Psoas muscle (tissue), 8 donors: Measurements from ENCODE around the gene KIRREL3. TPM values are rescaled to one million over a fixed set of nuclear protein-coding genes. Genes with fewer than 3 reads are reported as not detected.

ENCODE experiments used
- ATAC-seq, 4 donors: fragments of 200-7000 bp; cut with Tn5 transposase; one replicate each; pipeline ENCODE4 v1.9.1; 2020; ENCODE audit warnings: moderate library complexity in 3 of 4, mild to moderate bottlenecking in 2 of 4
- DNase-seq, 2 donors: peaks; one replicate each; pipeline ENCODE4 v3.0.0-alpha.2; 2020
- H3K27ac ChIP-seq: fragments of 200-600 bp; one replicate; pipeline ENCODE4 v1.8.0; 2022
- H3K27me3 ChIP-seq, 3 donors: fragments of 200-600 bp in 1 of 3; one replicate each; pipeline versions ENCODE4 v1.6.1 to v1.8.0; 2013 to 2022; ENCODE audit warnings: low read length in 2 of 3, mild to moderate bottlenecking in 2 of 3, moderate library complexity in 1 of 3; ENCODE audit not compliant: insufficient read depth in 3 of 3
- H3K36me3 ChIP-seq, 2 donors: fragments of 200-600 bp in 1 of 2; one replicate each; pipeline versions ENCODE4 v1.6.1 to v1.8.0; 2013 to 2022; ENCODE audit warnings: low read depth in 1 of 2, mild to moderate bottlenecking in 1 of 2, moderate library complexity in 1 of 2; ENCODE audit not compliant: insufficient read depth in 1 of 2
- H3K4me1 ChIP-seq: fragments of 200-600 bp; one replicate; pipeline ENCODE4 v1.8.0; 2022
- H3K4me3 ChIP-seq: fragments of 200-600 bp; one replicate; pipeline ENCODE4 v1.8.0; 2022; ENCODE audit warnings: mild to moderate bottlenecking
- H3K9me3 ChIP-seq: fragments of 200-600 bp; one replicate; pipeline ENCODE4 v1.8.0; 2022
- CTCF ChIP-seq: fragments of 200-600 bp; IDR thresholded peaks from one replicate; pipeline ENCODE4 v1.8.0; 2022; ENCODE audit warnings: antibody characterized with exemption
- WGBS, 3 donors: extraction: QIAGEN DNeasy Blood & Tissue Kit; methylation state at CpG; one replicate each; pipeline versions ENCODE4 v1.1.6 to v1.1.7; 2013; 5-methylcytosine and 5-hydroxymethylcytosine counted together
- intact Hi-C, 2 donors: fragments of 100-400 bp; cut with DNase I; formaldehyde crosslinking; loops; one replicate each; pipeline versions ENCODE4 v1.11.0 to v1.14.2; 2022
- polyA plus RNA-seq, 3 donors: library from polyadenylated mRNA; stranded (reverse); fragments of 200-250 nt; gene quantifications; one replicate each; pipeline ENCODE4 v1.2.3, GENCODE V29; 2013
- total RNA-seq, 4 donors: library from RNA; stranded (reverse); fragmentation: NEBNext Ultra II Directional in 2 of 4; extraction: Animal tissue kit (Norgen Biotek cat#: 25700) in 2 of 4; gene quantifications; one replicate each; pipeline versions ENCODE4 v1.2.1 to v1.2.4, GENCODE V29; 2021 to 2023
- donor health status: healthy with polysubstance abuse.
- donor health status: DM: no; HTN: no; CAD: no; lungs with moderate emphysema.
- donor health status: Bipolar disorder and iron deficiency.
- donor health status: healthy.
- donor health status: DM: yes; HTN: yes; CAD: no.
- donor health status: DM: no; HTN: no; CAD: no.
- donor health status: DM: no; HTN: no; CAD: no.
- donor health status: DM: yes; HTN: yes; CAD: no.

The KIRREL3 gene
- total and polyA plus RNA-seq, 7 donors: 0.04 TPM; not detected in 6

GRCh38 chr11:126893796-126894195 is 106.8 kb downstream of the KIRREL3 start:
- intact Hi-C loops: no loop called here
- ATAC-seq (no peak), DNase-seq (no peak)
- 56 to 65% (median 61%) methylated on average over 5 of the region's 5 CpGs for WGBS, 3 donors
- Histone ChIP-seq H3K4me1 (no peaks in the 10 kb centered on the region), H3K27ac (no peak overlapping the region), H3K9me3 (no peaks in the 10 kb centered on the region), H3K36me3 (no peaks in the 10 kb centered on the region), H3K4me3 (no peak overlapping the region), H3K27me3 (peaks cover 0 to 13% (median 0%) of the 10 kb centered on the region in 3 donors)
- no peak for TF ChIP-seq CTCF

GRCh38 chr11:126892756-126893155 is 107.8 kb downstream of the KIRREL3 start:
- H3K27ac ChIP-seq: no peak overlapping the region
- H3K4me3 ChIP-seq: no peak overlapping the region
- TF ChIP-seq CTCF: no peak
- H3K9me3 ChIP-seq: no peaks in the 10 kb centered on the region
- H3K27me3 ChIP-seq: peaks cover 0 to 13% (median 0%) of the 10 kb centered on the region in 3 donors
- intact Hi-C loops: no loop called here
- DNase-seq (no peak), ATAC-seq (no peak)
- WGBS, 3 donors: 32 to 45% (median 37%) methylated on average over 9 of the region's 9 CpGs
- no peaks in the 10 kb centered on the region for H3K36me3 ChIP-seq
- H3K4me1 ChIP-seq: no peaks in the 10 kb centered on the region

- WGBS, 3 donors: 12 to 17% (median 15%) methylated on average over 4 of the region's 4 CpGs
- peaks cover 0 to 13% (median 0%) of the 10 kb centered on the region in 3 donors for H3K27me3 ChIP-seq
These were observed 108.9 kb downstream of the KIRREL3 start for GRCh38 chr11:126891556-126892217.

GRCh38 chr11:126890561-126890960 is 110.0 kb downstream of the KIRREL3 start:
- no peak for DNase-seq
- intact Hi-C loops: no loop called here
- WGBS, 3 donors: 82 to 85% (median 83%) methylated on average over 7 of the region's 7 CpGs
- TF ChIP-seq CTCF: no peak
- no peak for ATAC-seq
- no peaks in the 10 kb centered on the region for H3K4me1 ChIP-seq
- H3K9me3 ChIP-seq: no peaks in the 10 kb centered on the region
- H3K4me3 ChIP-seq: no peak overlapping the region
- no peak overlapping the region for H3K27ac ChIP-seq
- H3K36me3 ChIP-seq: no peaks in the 10 kb centered on the region
- H3K27me3 ChIP-seq: peaks cover 0 to 13% (median 0%) of the 10 kb centered on the region in 3 donors

More at GRCh38 chr11:126891556-126892217, 108.9 kb downstream of the KIRREL3 start:
- no peak for TF ChIP-seq CTCF
- Histone ChIP-seq H3K36me3 (no peaks in the 10 kb centered on the region), H3K4me1 (no peaks in the 10 kb centered on the region), H3K27ac (no peak overlapping the region), H3K9me3 (no peaks in the 10 kb centered on the region), H3K4me3 (no peak overlapping the region)
- ATAC-seq (no peak), DNase-seq (peak; percentile 37 to 56)
- intact Hi-C loops: no loop called here
